GM12878 (cell line): ENCODE measurements around the gene CFAP90. TPM values are rescaled to one million over a fixed set of nuclear protein-coding genes. Genes with fewer than 3 reads are reported as not detected.

Experiments used
- BACH1 ChIP-seq: fragments of 450-650 bp; IDR thresholded peaks from 2 replicates; pipeline ENCODE4 v1.6.1; 2017; ENCODE audit warnings: mild to moderate bottlenecking, borderline replicate concordance
- E4F1 ChIP-seq: fragments of 450-650 bp; IDR thresholded peaks from 2 replicates; pipeline ENCODE4 v1.6.1; 2018; ENCODE audit warnings: borderline replicate concordance, mild to moderate bottlenecking; ENCODE audit not compliant: partially characterized antibody
- EGR1 ChIP-seq, 2 experiments: IDR thresholded peaks; 1 replicate in 1 of 2; 2 replicates in 1 of 2; pipeline ENCODE4 v1.6.1; 2011 to 2012; ENCODE audit warnings: low read depth in 2 of 2, low read length in 2 of 2, borderline replicate concordance in 1 of 2, mild to moderate bottlenecking in 1 of 2, moderate library complexity in 1 of 2
- FOXM1 ChIP-seq: IDR thresholded peaks from 2 replicates; pipeline ENCODE4 v1.6.1; 2012; ENCODE audit warnings: low read depth, mild to moderate bottlenecking, inconsistent platforms, low read length, moderate library complexity
- HDAC6 ChIP-seq: fragments of 200-600 bp; sonication (generic); IDR thresholded peaks from one replicate; pipeline ENCODE4 v1.8.0; 2017; ENCODE audit warnings: antibody characterized with exemption; ENCODE audit not compliant: unreplicated experiment
- JUND ChIP-seq: IDR thresholded peaks from 2 replicates; pipeline ENCODE4 v1.6.1; 2012; ENCODE audit warnings: low read depth, mild to moderate bottlenecking, low read length, improper control_type of control experiment, moderate library complexity
- KLF5 ChIP-seq: fragments of 450-650 bp; IDR thresholded peaks from 2 replicates; pipeline ENCODE4 v1.6.1; 2014; ENCODE audit warnings: mild to moderate bottlenecking; ENCODE audit not compliant: partially characterized antibody
- MYB ChIP-seq: fragments of 150-350 bp; IDR thresholded peaks from 2 replicates; pipeline ENCODE4 v1.6.1; 2014; ENCODE audit warnings: mild to moderate bottlenecking, low read depth, low read length, borderline replicate concordance
- POLR2AphosphoS2 ChIP-seq: IDR thresholded peaks from 2 replicates; pipeline ENCODE4 v1.6.1; 2011; ENCODE audit warnings: low read depth, mild to moderate bottlenecking, low read length, improper control_type of control experiment, moderate library complexity
- RELB ChIP-seq: fragments of 450-650 bp; IDR thresholded peaks from 2 replicates; pipeline ENCODE4 v1.6.1; 2017; ENCODE audit warnings: low read depth, mild to moderate bottlenecking, moderate library complexity
- SIX5 ChIP-seq: IDR thresholded peaks from 2 replicates; pipeline ENCODE4 v1.6.1; 2011; ENCODE audit warnings: mild to moderate bottlenecking, low read depth, low read length, moderate library complexity; ENCODE audit not compliant: severe bottlenecking
- SMARCA5 ChIP-seq: fragments of 450-650 bp; IDR thresholded peaks from 2 replicates; pipeline ENCODE4 v1.6.1; 2017; ENCODE audit warnings: mild to moderate bottlenecking
- TAF1 ChIP-seq: IDR thresholded peaks from 2 replicates; pipeline ENCODE4 v1.6.1; 2011; ENCODE audit warnings: mild to moderate bottlenecking, low read depth, low read length, borderline replicate concordance
- ZBED1 ChIP-seq: IDR thresholded peaks from 2 replicates; pipeline ENCODE4 v1.6.1; 2016; ENCODE audit warnings: borderline replicate concordance
- ZNF217 ChIP-seq: fragments of 450-650 bp; IDR thresholded peaks from 2 replicates; pipeline ENCODE4 v1.6.1; 2017; ENCODE audit warnings: antibody characterized with exemption, mild to moderate bottlenecking
- polyA plus RNA-seq, 11 experiments: library from polyadenylated mRNA; depleted of rRNA in 4 of 11; unstranded in 6 of 11; stranded (reverse) in 5 of 11; fragments of >200 nt; fragmentation: Nextera tagmentation in 4 of 11; fragmentation: Illumina TruSeq in 1 of 11; extraction: Ambion mirVana in 4 of 11; extraction: Trizol in 1 of 11; gene quantifications; 1 replicate in 1 of 11; 2 replicates in 10 of 11; pipeline versions ENCODE4 v1.2.1 to v1.2.3, GENCODE V29; 2011 to 2016; ENCODE audit warnings: inconsistent platforms in 2 of 11, missing spikeins in 2 of 11, low read depth in 1 of 11
- total RNA-seq, 4 experiments: library from RNA; depleted of rRNA in 3 of 4; stranded (reverse); fragments of >200 nt in 3 of 4; fragmentation: Illumina TruSeq in 1 of 4; extraction: Trizol in 1 of 4; gene quantifications; 2 replicates each; pipeline versions ENCODE4 v1.2.1 to v1.2.3, GENCODE V29; 2013 to 2021
- TF ChIP-seq, protein P1 (sequence below): fragments of 450-650 bp; IDR thresholded peaks from 2 replicates; pipeline ENCODE4 v1.6.1; 2016; ENCODE audit warnings: mild to moderate bottlenecking
- TF ChIP-seq, protein P2 (sequence below): IDR thresholded peaks from 2 replicates; pipeline ENCODE4 v1.6.1; 2012; ENCODE audit warnings: improper control_type of control experiment, low read depth, low read length; ENCODE audit not compliant: insufficient replicate concordance

Gene CFAP90
- total and polyA plus RNA-seq, 10 of the 15 experiments (the other 5 are each of a cell fraction or from before 2014, with no cell fraction given): not detected

DNA sequence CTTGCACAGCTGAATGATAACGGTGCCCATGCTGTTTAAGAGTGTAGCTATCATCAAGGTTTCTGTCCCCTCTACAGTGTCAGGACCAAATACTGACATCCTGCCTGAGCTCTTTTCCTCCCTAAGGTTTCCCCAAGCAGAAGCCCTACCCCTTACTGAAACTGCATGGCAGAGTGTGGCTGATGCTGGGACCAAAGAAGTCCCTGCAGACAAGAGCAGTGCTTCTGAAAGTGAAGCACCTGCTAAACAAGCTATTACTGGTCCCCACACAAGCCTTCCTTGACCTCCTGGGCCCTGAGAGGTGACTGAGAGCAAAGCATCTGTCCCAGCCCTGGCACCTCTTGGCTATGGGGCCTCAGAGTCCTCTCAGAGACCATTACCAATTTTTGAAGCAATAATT is 56.1 kb downstream of the CFAP90 start (continued):
- TF ChIP-seq, protein P1, sequence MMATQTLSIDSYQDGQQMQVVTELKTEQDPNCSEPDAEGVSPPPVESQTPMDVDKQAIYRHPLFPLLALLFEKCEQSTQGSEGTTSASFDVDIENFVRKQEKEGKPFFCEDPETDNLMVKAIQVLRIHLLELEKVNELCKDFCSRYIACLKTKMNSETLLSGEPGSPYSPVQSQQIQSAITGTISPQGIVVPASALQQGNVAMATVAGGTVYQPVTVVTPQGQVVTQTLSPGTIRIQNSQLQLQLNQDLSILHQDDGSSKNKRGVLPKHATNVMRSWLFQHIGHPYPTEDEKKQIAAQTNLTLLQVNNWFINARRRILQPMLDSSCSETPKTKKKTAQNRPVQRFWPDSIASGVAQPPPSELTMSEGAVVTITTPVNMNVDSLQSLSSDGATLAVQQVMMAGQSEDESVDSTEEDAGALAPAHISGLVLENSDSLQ: no peak
- TF ChIP-seq E4F1 (no peak), ZBED1 (no peak), RELB (no peak), ZNF217 (no peak), SIX5 (no peak), SMARCA5 (0 out of 2 replicates have a peak, but pooled peaks have one; percentile 31), POLR2AphosphoS2 (no peak), JUND (no peak), BACH1 (no peak), MYB (no peak), KLF5 (no peak), FOXM1 (no peak), HDAC6 (no peak), TAF1 (no peak), EGR1 (IDR thresholded peaks at IDR 0.05; ENCODE audit: borderline replicate concordance in 1 of 2, low read depth in 2 of 2, low read length in 2 of 2) (no peak)
- TF ChIP-seq, protein P2, sequence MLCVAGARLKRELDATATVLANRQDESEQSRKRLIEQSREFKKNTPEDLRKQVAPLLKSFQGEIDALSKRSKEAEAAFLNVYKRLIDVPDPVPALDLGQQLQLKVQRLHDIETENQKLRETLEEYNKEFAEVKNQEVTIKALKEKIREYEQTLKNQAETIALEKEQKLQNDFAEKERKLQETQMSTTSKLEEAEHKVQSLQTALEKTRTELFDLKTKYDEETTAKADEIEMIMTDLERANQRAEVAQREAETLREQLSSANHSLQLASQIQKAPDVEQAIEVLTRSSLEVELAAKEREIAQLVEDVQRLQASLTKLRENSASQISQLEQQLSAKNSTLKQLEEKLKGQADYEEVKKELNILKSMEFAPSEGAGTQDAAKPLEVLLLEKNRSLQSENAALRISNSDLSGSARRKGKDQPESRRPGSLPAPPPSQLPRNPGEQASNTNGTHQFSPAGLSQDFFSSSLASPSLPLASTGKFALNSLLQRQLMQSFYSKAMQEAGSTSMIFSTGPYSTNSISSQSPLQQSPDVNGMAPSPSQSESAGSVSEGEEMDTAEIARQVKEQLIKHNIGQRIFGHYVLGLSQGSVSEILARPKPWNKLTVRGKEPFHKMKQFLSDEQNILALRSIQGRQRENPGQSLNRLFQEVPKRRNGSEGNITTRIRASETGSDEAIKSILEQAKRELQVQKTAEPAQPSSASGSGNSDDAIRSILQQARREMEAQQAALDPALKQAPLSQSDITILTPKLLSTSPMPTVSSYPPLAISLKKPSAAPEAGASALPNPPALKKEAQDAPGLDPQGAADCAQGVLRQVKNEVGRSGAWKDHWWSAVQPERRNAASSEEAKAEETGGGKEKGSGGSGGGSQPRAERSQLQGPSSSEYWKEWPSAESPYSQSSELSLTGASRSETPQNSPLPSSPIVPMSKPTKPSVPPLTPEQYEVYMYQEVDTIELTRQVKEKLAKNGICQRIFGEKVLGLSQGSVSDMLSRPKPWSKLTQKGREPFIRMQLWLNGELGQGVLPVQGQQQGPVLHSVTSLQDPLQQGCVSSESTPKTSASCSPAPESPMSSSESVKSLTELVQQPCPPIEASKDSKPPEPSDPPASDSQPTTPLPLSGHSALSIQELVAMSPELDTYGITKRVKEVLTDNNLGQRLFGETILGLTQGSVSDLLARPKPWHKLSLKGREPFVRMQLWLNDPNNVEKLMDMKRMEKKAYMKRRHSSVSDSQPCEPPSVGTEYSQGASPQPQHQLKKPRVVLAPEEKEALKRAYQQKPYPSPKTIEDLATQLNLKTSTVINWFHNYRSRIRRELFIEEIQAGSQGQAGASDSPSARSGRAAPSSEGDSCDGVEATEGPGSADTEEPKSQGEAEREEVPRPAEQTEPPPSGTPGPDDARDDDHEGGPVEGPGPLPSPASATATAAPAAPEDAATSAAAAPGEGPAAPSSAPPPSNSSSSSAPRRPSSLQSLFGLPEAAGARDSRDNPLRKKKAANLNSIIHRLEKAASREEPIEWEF: no peak
